ENCODE data around the gene NFIB. TPM values are rescaled to one million over a fixed set of nuclear protein-coding genes. Genes with fewer than 3 reads are reported as not detected.

The NFIB gene
- total and polyA plus RNA-seq, 4 donors = 10.8 to 278 (median 88.6) TPM

DNA sequence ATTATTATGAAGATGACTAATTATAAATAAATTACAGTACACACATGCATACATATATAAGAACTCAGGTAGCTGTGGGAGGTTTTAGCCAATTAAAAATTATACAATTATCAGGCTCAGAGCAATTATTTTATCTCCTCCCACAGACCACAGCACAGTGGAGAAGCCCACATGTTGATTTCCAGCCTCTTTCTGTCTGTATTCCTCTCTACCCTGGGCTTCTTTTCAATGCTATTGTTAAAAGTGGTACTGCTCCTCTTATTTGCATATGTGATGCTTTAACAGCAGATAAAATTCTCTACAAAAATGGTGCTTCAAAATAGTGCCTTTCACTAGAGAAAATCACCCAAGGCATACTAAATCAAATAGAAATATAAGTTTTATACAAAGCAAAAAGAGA, 218.7 kb downstream of the NFIB start:
- peaks cover 0 to 3% of the 10 kb centered on the region in 2 donors for H3K4me1 ChIP-seq (ENCODE audit: control insufficient read depth in 1 of 2, insufficient read depth in 2 of 2, low read length in 2 of 2)
- no peak for ATAC-seq (ENCODE audit: low FRiP score)
- intact Hi-C loops (cut with DNase I) = loop anchor here (5.0 to 10.0 kb wide), 5 partner anchors 63 to 260 kb away; no protein-coding TSS in a partner anchor
- no peaks in the 10 kb centered on the region for H3K27me3 ChIP-seq (ENCODE audit: control insufficient read depth in 1 of 2, insufficient read depth in 2 of 2, low read length in 1 of 2)
- no peaks in the 10 kb centered on the region for H3K36me3 ChIP-seq (ENCODE audit: control insufficient read depth in 1 of 2, insufficient read depth in 2 of 2, low read length in 1 of 2)
- H3K27ac ChIP-seq (ENCODE audit: low read depth in 1 of 2, low read length in 2 of 2) = peak overlapping the region in 1 of 2 donors; percentile 84
- no peak for DNase-seq
- H3K4me3 ChIP-seq (ENCODE audit: low read length in 2 of 2) = no peak overlapping the region
- H3K9me3 ChIP-seq (ENCODE audit: control insufficient read depth, low read length) = no peaks in the 10 kb centered on the region

DNA sequence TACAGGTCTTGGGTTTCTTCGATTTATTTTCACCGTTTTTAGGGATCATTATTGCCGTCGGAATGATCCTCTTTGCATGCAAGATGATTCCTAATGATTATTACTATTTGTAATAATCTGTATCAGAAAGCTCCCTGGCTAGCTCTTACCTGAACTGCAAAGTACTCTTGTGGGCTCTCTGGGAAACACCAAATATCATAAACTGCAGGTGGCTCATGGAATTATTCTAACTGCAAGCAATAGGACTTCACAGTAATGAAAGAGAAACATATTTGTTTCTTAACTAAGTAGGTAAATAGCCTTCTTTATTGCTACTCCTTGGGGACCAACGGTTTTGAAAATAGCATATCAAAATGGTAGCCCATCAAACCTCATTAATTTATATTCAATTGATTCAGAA, 219.4 kb downstream of the NFIB start:
- Histone ChIP-seq H3K4me3 (ENCODE audit: low read length in 2 of 2) (no peak overlapping the region), H3K27me3 (ENCODE audit: control insufficient read depth in 1 of 2, insufficient read depth in 2 of 2, low read length in 1 of 2) (no peaks in the 10 kb centered on the region), H3K9me3 (ENCODE audit: control insufficient read depth, low read length) (no peaks in the 10 kb centered on the region), H3K36me3 (ENCODE audit: control insufficient read depth in 1 of 2, insufficient read depth in 2 of 2, low read length in 1 of 2) (no peaks in the 10 kb centered on the region), H3K4me1 (ENCODE audit: control insufficient read depth in 1 of 2, insufficient read depth in 2 of 2, low read length in 2 of 2) (peaks cover 0 to 3% of the 10 kb centered on the region in 2 donors), H3K27ac (ENCODE audit: low read depth in 1 of 2, low read length in 2 of 2) (peak overlapping the region in 1 of 2 donors; percentile 12)
- ATAC-seq (ENCODE audit: low FRiP score) (no peak), DNase-seq (no peak)
- intact Hi-C loops (cut with DNase I) = loop anchor here (10.0 kb wide), 3 partner anchors 100 to 260 kb away; no protein-coding TSS in a partner anchor
- 82 to 86% methylated on average over 5 of the region's 5 CpGs for WGBS, 2 donors

DNA sequence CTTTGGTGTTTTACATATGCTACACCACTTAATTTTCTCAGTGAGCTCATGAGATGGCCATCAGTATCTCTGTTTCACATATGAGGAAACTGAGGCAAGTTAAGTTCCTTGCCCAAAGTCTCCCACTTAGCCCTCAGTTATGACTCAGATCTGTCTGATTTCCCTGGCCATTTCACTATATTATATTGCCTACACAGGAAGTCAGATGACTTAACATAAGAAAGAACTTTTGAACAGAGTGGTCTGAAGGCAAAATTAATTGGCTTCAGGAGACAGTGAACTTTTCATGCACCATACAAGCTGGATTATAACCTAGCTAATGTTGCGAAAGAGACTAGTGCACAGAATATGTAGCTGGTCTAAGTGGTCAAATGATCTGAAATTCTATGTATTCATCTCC, 221.6 kb downstream of the NFIB start:
- Histone ChIP-seq H3K36me3 (ENCODE audit: control insufficient read depth in 1 of 2, insufficient read depth in 2 of 2, low read length in 1 of 2) (no peaks in the 10 kb centered on the region), H3K9me3 (ENCODE audit: control insufficient read depth, low read length) (no peaks in the 10 kb centered on the region), H3K4me1 (ENCODE audit: control insufficient read depth in 1 of 2, insufficient read depth in 2 of 2, low read length in 2 of 2) (peaks cover 0 to 3% of the 10 kb centered on the region in 2 donors), H3K27ac (ENCODE audit: low read depth in 1 of 2, low read length in 2 of 2) (peak overlapping the region; percentile 44 to 57), H3K27me3 (ENCODE audit: control insufficient read depth in 1 of 2, insufficient read depth in 2 of 2, low read length in 1 of 2) (no peaks in the 10 kb centered on the region), H3K4me3 (ENCODE audit: low read length in 2 of 2) (no peak overlapping the region)
- intact Hi-C loops (cut with DNase I) = loop anchor here (10.0 kb wide), 3 partner anchors 102 to 262 kb away; no protein-coding TSS in a partner anchor
- 97 to 98% methylated on average over 1 of the region's 1 CpG for WGBS, 2 donors
- no peak for DNase-seq
- ATAC-seq (ENCODE audit: low FRiP score) = no peak

DNA sequence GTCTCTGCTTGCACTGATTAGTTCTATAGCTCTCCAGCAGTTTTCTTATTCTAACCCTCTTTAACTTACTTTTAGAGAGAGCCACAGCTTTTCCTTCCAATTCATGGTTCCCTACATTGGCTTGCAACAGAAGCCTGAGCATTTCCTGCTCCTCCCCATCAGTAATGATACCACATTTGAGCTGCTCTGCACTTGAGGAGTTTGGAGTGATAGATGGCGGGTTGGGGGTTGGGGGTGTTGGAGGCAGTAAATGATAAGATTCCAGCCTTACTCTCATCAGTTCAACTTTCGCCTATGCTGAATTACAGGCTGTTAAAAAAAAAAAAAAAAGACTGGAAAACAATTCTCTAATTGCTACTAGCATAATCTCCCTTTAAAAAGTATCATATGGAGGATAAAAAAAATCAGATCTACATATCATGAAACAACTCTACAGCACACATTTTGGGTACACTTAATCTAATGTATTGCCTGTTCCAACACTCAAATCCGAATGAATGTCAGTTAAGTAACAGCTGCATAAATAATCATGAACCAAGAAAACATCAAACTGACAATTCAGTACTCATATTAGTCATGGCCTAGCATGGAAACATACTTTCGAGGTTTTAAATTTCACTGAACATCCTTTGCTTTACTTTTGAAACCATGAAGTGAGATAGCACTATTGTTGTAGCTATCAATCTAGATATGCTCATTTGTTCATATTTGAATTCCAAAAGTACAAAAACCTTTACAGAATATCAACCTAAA, 224.7 kb downstream of the NFIB start:
- ATAC-seq (ENCODE audit: low FRiP score) = no peak
- no peak overlapping the region for H3K27ac ChIP-seq (ENCODE audit: low read depth in 1 of 2, low read length in 2 of 2)
- no peak overlapping the region for H3K4me3 ChIP-seq (ENCODE audit: low read length in 2 of 2)
- H3K27me3 ChIP-seq (ENCODE audit: control insufficient read depth in 1 of 2, insufficient read depth in 2 of 2, low read length in 1 of 2) = no peaks in the 10 kb centered on the region
- peaks cover 0 to 3% of the 10 kb centered on the region in 2 donors for H3K4me1 ChIP-seq (ENCODE audit: control insufficient read depth in 1 of 2, insufficient read depth in 2 of 2, low read length in 2 of 2)
- intact Hi-C loops (cut with DNase I) = no loop called here
- H3K36me3 ChIP-seq (ENCODE audit: control insufficient read depth in 1 of 2, insufficient read depth in 2 of 2, low read length in 1 of 2) = no peaks in the 10 kb centered on the region
- no peaks in the 10 kb centered on the region for H3K9me3 ChIP-seq (ENCODE audit: control insufficient read depth, low read length)
- DNase-seq = no peak
- 51 to 52% methylated on average over 4 of the region's 4 CpGs for WGBS, 2 donors

DNA sequence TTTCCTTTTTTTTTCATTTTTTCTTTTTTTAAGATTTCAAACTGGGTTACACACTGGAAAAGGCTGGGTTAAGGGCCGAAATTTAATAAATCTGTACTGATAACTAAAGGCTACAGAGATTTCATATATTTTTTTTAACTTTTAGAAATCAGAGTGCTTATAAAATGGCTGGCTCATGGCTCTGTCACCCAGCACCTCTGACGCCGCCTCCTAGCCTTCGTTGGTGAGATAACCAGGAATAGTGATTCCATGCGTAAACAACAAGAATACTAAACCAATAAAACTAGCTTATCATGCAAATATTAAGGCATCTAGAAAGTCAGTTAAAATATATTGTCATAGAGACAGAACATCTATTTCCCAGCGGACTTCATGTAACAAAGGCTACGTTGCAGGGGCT, 226.4 kb downstream of the NFIB start:
- no peak overlapping the region for H3K27ac ChIP-seq (ENCODE audit: low read depth in 1 of 2, low read length in 2 of 2)
- H3K4me1 ChIP-seq (ENCODE audit: control insufficient read depth in 1 of 2, insufficient read depth in 2 of 2, low read length in 2 of 2) = peaks cover 0 to 2% of the 10 kb centered on the region in 2 donors
- intact Hi-C loops (cut with DNase I) = no loop called here

DNA sequence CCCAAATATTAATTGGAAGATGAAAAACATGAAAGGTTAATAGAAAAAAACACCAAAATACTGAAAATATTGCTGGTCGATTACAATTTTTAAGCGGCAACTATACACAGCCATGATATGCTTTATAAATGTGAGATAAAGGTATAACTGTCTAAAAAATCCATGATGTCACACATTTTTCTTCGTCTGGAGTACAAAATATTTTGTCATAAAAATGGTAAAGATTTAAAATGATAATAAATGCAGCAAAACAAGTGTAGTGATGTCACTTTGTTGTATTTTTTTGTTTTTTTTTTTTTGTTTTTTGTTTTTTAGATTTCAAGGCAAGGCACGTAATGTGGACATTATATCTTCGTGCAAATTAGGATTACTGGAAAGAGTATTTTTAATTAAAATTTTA, 227.4 kb downstream of the NFIB start:
- WGBS, 2 donors = 91 to 92% methylated on average over 5 of the region's 5 CpGs

More for the DNA sequence above, 226.4 kb downstream of the NFIB start:
- no peaks in the 10 kb centered on the region for H3K27me3 ChIP-seq (ENCODE audit: control insufficient read depth in 1 of 2, insufficient read depth in 2 of 2, low read length in 1 of 2)
- DNase-seq (no peak), ATAC-seq (ENCODE audit: low FRiP score) (no peak)
- no peaks in the 10 kb centered on the region for H3K36me3 ChIP-seq (ENCODE audit: control insufficient read depth in 1 of 2, insufficient read depth in 2 of 2, low read length in 1 of 2)
- H3K4me3 ChIP-seq (ENCODE audit: low read length in 2 of 2) = no peak overlapping the region
- 93 to 96% methylated on average over 7 of the region's 7 CpGs for WGBS, 2 donors
- H3K9me3 ChIP-seq (ENCODE audit: control insufficient read depth, low read length) = no peaks in the 10 kb centered on the region

DNA sequence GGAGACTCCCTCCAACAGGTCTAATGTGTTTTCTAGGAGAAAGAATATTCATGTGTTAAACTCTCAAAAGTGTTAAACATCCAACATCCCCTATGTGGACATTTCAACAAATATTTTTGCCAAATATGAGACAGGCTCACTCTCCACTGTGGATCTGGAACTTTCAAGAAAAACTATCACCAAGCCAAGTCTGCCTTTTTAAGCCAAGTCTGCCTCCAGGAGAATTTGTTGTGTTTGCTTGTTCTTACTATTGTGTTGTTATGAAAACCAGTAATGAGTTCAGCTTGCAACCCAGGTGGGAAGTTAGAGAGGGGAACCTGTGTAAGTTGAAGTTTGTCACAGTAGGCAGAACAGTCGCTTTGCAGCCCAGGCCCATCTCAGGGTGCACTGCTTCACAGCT, 228.1 kb downstream of the NFIB start:
- ATAC-seq (ENCODE audit: low FRiP score) (no peak), DNase-seq (no peak)
- intact Hi-C loops (cut with DNase I) = no loop called here
- H3K27ac ChIP-seq (ENCODE audit: low read depth in 1 of 2, low read length in 2 of 2) = no peak overlapping the region
- 42 to 57% methylated on average over 1 of the region's 1 CpG for WGBS, 2 donors
- H3K4me1 ChIP-seq (ENCODE audit: control insufficient read depth in 1 of 2, insufficient read depth in 2 of 2, low read length in 2 of 2) = no peaks in the 10 kb centered on the region
- no peak overlapping the region for H3K4me3 ChIP-seq (ENCODE audit: low read length in 2 of 2)
- H3K9me3 ChIP-seq (ENCODE audit: control insufficient read depth, low read length) = no peaks in the 10 kb centered on the region
- H3K36me3 ChIP-seq (ENCODE audit: control insufficient read depth in 1 of 2, insufficient read depth in 2 of 2, low read length in 1 of 2) = no peaks in the 10 kb centered on the region
- no peaks in the 10 kb centered on the region for H3K27me3 ChIP-seq (ENCODE audit: control insufficient read depth in 1 of 2, insufficient read depth in 2 of 2, low read length in 1 of 2)

More for the DNA sequence above, 227.4 kb downstream of the NFIB start:
- no peak for ATAC-seq (ENCODE audit: low FRiP score)
- no peak for DNase-seq
- intact Hi-C loops (cut with DNase I) = no loop called here
- Histone ChIP-seq H3K27me3 (ENCODE audit: control insufficient read depth in 1 of 2, insufficient read depth in 2 of 2, low read length in 1 of 2) (no peaks in the 10 kb centered on the region), H3K4me3 (ENCODE audit: low read length in 2 of 2) (no peak overlapping the region), H3K27ac (ENCODE audit: low read depth in 1 of 2, low read length in 2 of 2) (no peak overlapping the region), H3K9me3 (ENCODE audit: control insufficient read depth, low read length) (no peaks in the 10 kb centered on the region), H3K36me3 (ENCODE audit: control insufficient read depth in 1 of 2, insufficient read depth in 2 of 2, low read length in 1 of 2) (no peaks in the 10 kb centered on the region), H3K4me1 (ENCODE audit: control insufficient read depth in 1 of 2, insufficient read depth in 2 of 2, low read length in 2 of 2) (no peaks in the 10 kb centered on the region)

DNA sequence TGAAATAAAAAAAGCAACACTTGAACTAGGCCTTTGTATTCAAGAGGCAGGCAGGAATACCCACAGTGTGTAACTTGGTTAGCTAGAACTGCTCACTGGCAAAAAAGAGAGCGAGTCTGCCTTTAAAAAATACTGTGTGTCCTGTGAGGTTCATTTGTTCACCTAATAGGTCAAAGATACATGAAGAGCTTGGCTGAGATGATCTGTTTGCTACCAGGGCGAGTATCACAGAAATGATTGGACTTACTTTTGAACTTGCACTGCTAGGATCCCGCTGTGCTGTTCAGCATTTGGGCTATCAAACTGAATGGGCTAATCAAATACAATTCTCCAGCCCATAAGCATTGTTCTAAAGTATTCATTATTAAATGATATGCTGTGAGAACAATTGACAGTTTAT, 229.1 kb downstream of the NFIB start:
- Histone ChIP-seq H3K27ac (ENCODE audit: low read depth in 1 of 2, low read length in 2 of 2) (no peak overlapping the region), H3K27me3 (ENCODE audit: control insufficient read depth in 1 of 2, insufficient read depth in 2 of 2, low read length in 1 of 2) (no peaks in the 10 kb centered on the region), H3K4me3 (ENCODE audit: low read length in 2 of 2) (no peak overlapping the region), H3K9me3 (ENCODE audit: control insufficient read depth, low read length) (no peaks in the 10 kb centered on the region), H3K4me1 (ENCODE audit: control insufficient read depth in 1 of 2, insufficient read depth in 2 of 2, low read length in 2 of 2) (no peaks in the 10 kb centered on the region), H3K36me3 (ENCODE audit: control insufficient read depth in 1 of 2, insufficient read depth in 2 of 2, low read length in 1 of 2) (no peaks in the 10 kb centered on the region)
- DNase-seq = no peak
- ATAC-seq (ENCODE audit: low FRiP score) = no peak
- intact Hi-C loops (cut with DNase I) = no loop called here
- WGBS, 2 donors = 92 to 98% methylated on average over 3 of the region's 3 CpGs

DNA sequence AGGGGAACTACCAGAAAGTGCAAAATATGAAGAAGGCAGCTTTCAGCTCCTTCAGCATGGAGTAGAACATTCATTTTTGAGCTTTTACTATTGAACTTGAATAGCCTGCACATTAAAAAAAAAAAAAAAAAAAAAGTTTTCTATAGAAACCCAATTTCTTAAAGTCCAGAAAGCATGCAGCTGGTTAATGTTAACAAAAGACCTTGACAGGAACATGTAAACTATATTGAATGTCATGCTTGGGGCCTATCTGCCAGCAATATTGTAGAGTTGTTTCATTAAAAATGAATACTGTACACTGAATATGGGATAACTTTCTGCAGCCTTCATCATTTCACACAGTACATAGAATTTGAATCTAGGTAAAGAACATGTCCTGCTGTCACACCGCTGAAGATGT, 230.6 kb downstream of the NFIB start:
- DNase-seq (no peak), ATAC-seq (ENCODE audit: low FRiP score) (no peak)
- no peak overlapping the region for H3K27ac ChIP-seq (ENCODE audit: low read depth in 1 of 2, low read length in 2 of 2)
- intact Hi-C loops (cut with DNase I) = no loop called here
- no peaks in the 10 kb centered on the region for H3K27me3 ChIP-seq (ENCODE audit: control insufficient read depth in 1 of 2, insufficient read depth in 2 of 2, low read length in 1 of 2)
- H3K4me1 ChIP-seq (ENCODE audit: control insufficient read depth in 1 of 2, insufficient read depth in 2 of 2, low read length in 2 of 2) = no peaks in the 10 kb centered on the region
- H3K36me3 ChIP-seq (ENCODE audit: control insufficient read depth in 1 of 2, insufficient read depth in 2 of 2, low read length in 1 of 2) = no peaks in the 10 kb centered on the region
- 92 to 97% methylated on average over 1 of the region's 1 CpG for WGBS, 2 donors
- no peaks in the 10 kb centered on the region for H3K9me3 ChIP-seq (ENCODE audit: control insufficient read depth, low read length)
- no peak overlapping the region for H3K4me3 ChIP-seq (ENCODE audit: low read length in 2 of 2)

Data from aorta (tissue), 5 donors.